B cell (primary cell): ENCODE measurements around the gene CISD1. TPM values are rescaled to one million over a fixed set of nuclear protein-coding genes. Genes with fewer than 3 reads are reported as not detected.

Experiments used
- ATAC-seq: fragments of 200-7000 bp; cut with Tn5 transposase; one replicate; pipeline ENCODE4 v1.10.0; 2021; ENCODE audit warnings: low read depth, mild to moderate bottlenecking, moderate number of reproducible peaks, moderate library complexity
- CTCF ChIA-PET: fragments of 350-600 bp; sonication (Branson Sonifier 250); formaldehyde crosslinking; loops from one replicate; lab custom pipeline; 2021; ENCODE audit warnings: antibody characterized with exemption, inconsistent platforms; lab: Charles Lee
- POLR2A ChIA-PET: fragments of 350-600 bp; sonication (Branson Sonifier 250); formaldehyde crosslinking; loops from one replicate; lab custom pipeline; 2021; ENCODE audit warnings: antibody characterized with exemption; lab: Charles Lee
- DNase-seq: peaks from one replicate; pipeline ENCODE4 v3.0.0; 2013
- H2AFZ ChIP-seq: 2 replicates; pipeline ENCODE4 v1.6.1; 2012; ENCODE audit warnings: mild to moderate bottlenecking, low read depth, low read length; ENCODE audit not compliant: insufficient read depth, poor library complexity, severe bottlenecking
- H3K27ac ChIP-seq, 2 donors: 1 replicate in 1 of 2; 2 replicates in 1 of 2; pipeline ENCODE4 v1.5.1; 2012 to 2013; ENCODE audit warnings: low read length in 2 of 2, mild to moderate bottlenecking in 2 of 2, moderate library complexity in 1 of 2
- H3K27me3 ChIP-seq, 4 experiments: fragments of 200-600 bp in 1 of 4; sonication (generic) in 1 of 4; replicated peaks in 1 of 4; 1 replicate in 2 of 4; 2 replicates in 2 of 4; pipeline versions ENCODE4 v1.6.1 to v1.7.0; 2013 to 2016; ENCODE audit warnings: low read length in 3 of 4, mild to moderate bottlenecking in 2 of 4, mixed read lengths in 1 of 4, moderate library complexity in 1 of 4; ENCODE audit not compliant: insufficient read depth in 4 of 4, control insufficient read depth in 3 of 4; ENCODE audit errors: control extremely low read depth in 1 of 4
- H3K36me3 ChIP-seq, 2 experiments: replicated peaks in 1 of 2; 1 replicate in 1 of 2; 2 replicates in 1 of 2; pipeline versions ENCODE4 v1.6.1 to v1.7.1; 2013; ENCODE audit warnings: low read length in 1 of 2; ENCODE audit not compliant: insufficient read depth in 2 of 2, control insufficient read depth in 1 of 2; ENCODE audit errors: control extremely low read depth in 1 of 2, extremely low read depth in 1 of 2
- H3K4me1 ChIP-seq, 2 donors: fragments of 200-600 bp in 1 of 2; sonication (generic) in 1 of 2; 1 replicate in 1 of 2; 2 replicates in 1 of 2; pipeline versions ENCODE4 v1.5.1 to v1.6.1; 2013 to 2017; ENCODE audit warnings: low read length in 2 of 2; ENCODE audit not compliant: control insufficient read depth in 2 of 2, insufficient read depth in 2 of 2
- H3K4me2 ChIP-seq: replicated peaks from 2 replicates; pipeline ENCODE3; 2012; ENCODE audit warnings: mild to moderate bottlenecking, low read depth, low read length; ENCODE audit not compliant: poor library complexity, severe bottlenecking
- H3K4me3 ChIP-seq, 5 experiments: fragments of 200-600 bp in 1 of 5; sonication (generic) in 1 of 5; 1 replicate in 3 of 5; 2 replicates in 2 of 5; pipeline versions ENCODE4 v1.5.1 to v1.7.0; 2011 to 2016; ENCODE audit warnings: low read length in 4 of 5, mild to moderate bottlenecking in 4 of 5, low read depth in 2 of 5, control low read depth in 1 of 5, moderate library complexity in 1 of 5; ENCODE audit not compliant: insufficient read depth in 1 of 5; ENCODE audit errors: control extremely low read depth in 1 of 5, extremely low read depth in 1 of 5
- H3K79me2 ChIP-seq: fragments of 200-600 bp; sonication (generic); one replicate; pipeline ENCODE4 v1.6.0; 2016; ENCODE audit warnings: low read length; ENCODE audit not compliant: control insufficient read depth, insufficient read depth
- H3K9ac ChIP-seq: fragments of 200-600 bp; sonication (generic); 2 replicates; pipeline ENCODE4 v1.6.1; 2017; ENCODE audit warnings: mild to moderate bottlenecking, low read length, moderate library complexity
- H3K9me3 ChIP-seq, 3 donors: one replicate each; pipeline versions ENCODE4 v1.6.1 to v1.7.1; 2013; ENCODE audit warnings: low read length in 2 of 3; ENCODE audit not compliant: control insufficient read depth in 2 of 3, insufficient read depth in 1 of 3; ENCODE audit errors: control extremely low read depth in 1 of 3
- H4K20me1 ChIP-seq: 2 replicates; pipeline ENCODE4 v1.6.0; 2012; ENCODE audit warnings: mild to moderate bottlenecking, low read length; ENCODE audit not compliant: insufficient read depth, control insufficient read depth, poor library complexity, severe bottlenecking
- H3K27ac Mint-ChIP-seq: one replicate; pipeline ENCODE4 v1.8.0; 2021; ENCODE audit warnings: mixed read lengths
- H3K27me3 Mint-ChIP-seq: one replicate; pipeline ENCODE4 v1.8.0; 2021; ENCODE audit warnings: mixed read lengths
- H3K4me1 Mint-ChIP-seq: one replicate; pipeline ENCODE4 v1.8.0; 2021; ENCODE audit warnings: mixed read lengths
- H3K4me3 Mint-ChIP-seq: one replicate; pipeline ENCODE4 v1.8.0; 2021; ENCODE audit warnings: mixed read lengths
- H3K9me3 Mint-ChIP-seq: one replicate; pipeline ENCODE4 v1.8.0; 2022; ENCODE audit warnings: mixed read lengths; ENCODE audit not compliant: insufficient read depth
- EZH2 ChIP-seq: IDR thresholded peaks from 2 replicates; pipeline ENCODE4 v1.6.1; 2012; ENCODE audit warnings: borderline replicate concordance, low read depth, mild to moderate bottlenecking, moderate library complexity, low read length; ENCODE audit not compliant: insufficient read depth, poor library complexity, severe bottlenecking
- WGBS: methylation state at CpG from one replicate; pipeline ENCODE4 v1.1.5; 2013; ENCODE audit warnings: missing lambda C conversion rate; ENCODE audit not compliant: insufficient coverage; 5-methylcytosine and 5-hydroxymethylcytosine counted together
- intact Hi-C: fragments of 100-400 bp; cut with micrococcal nuclease; formaldehyde crosslinking; loops from one replicate; pipeline ENCODE4 v1.10.0; 2022
- polyA plus RNA-seq: library from polyadenylated mRNA; depleted of rRNA; stranded (reverse); fragments of >200 nt; gene quantifications from 2 replicates; pipeline ENCODE4 v1.2.3, GENCODE V29; 2012
- total RNA-seq, 2 donors: library from RNA; stranded (reverse); fragments of 120-200 nt in 1 of 2; gene quantifications; 1 replicate in 1 of 2; 2 replicates in 1 of 2; pipeline versions ENCODE4 v1.2.3 to v1.2.4, GENCODE V29; 2013 to 2022
- TF ChIP-seq, protein P1 (sequence below): fragments of 200-600 bp; IDR thresholded peaks from one replicate; pipeline ENCODE4 v1.8.0; 2022; ENCODE audit warnings: antibody characterized with exemption, mild to moderate bottlenecking

Gene CISD1
- total and polyA plus RNA-seq, 2 donors (not counting 1 experiment from before 2014, with no cell fraction given), result 6.6 to 7.3 TPM

DNA sequence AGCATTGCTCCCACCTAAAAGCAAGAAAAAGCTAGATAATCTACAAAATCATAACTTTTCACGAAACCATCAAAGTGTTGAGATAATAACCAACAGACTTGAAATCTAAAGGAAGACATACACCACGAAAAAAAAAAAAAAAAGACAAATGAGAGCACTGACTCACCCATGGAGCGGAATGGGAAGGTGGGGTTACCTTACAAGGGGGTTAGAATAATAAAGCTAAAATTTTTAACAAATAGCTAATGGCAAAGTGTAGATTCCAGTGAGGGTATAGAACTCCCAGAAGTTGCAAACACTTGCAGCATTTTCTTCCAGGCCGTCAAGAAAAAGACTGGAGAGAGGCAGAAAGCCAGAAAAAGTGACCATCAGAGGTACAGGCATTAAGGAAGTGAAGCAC, 28.4 kb upstream of the CISD1 start:
- no peak overlapping the region for H3K4me3 Mint-ChIP-seq

DNA sequence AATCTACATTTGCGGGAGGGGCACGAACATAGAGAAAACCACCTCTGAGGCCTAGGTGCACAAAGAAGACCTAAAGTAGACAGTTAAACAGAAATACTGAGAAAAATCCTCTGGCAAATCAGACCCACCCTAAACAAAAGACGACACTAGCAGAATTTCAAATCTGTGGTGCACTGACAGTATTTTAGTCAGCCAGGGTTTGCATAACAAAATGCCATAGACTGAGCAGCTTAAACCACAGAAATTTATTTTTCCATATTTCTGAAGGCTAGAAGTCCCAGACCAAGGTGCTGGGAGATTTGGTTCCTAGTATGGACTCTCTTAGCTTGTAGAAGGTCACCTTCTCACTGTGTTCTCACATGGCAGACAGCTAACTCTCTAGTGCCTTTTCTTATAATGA, 27.6 kb upstream of the CISD1 start:
- intact Hi-C loops, result no loop called here
- no peak for ATAC-seq
- POLR2A ChIA-PET, result no interaction called here

More for the DNA sequence above, 28.4 kb upstream of the CISD1 start:
- H3K27me3 ChIP-seq, result no peaks in the 10 kb centered on the region
- CTCF ChIA-PET, result interaction anchor here (0.7 kb wide), 2 partner anchors 57 to 58 kb away, joined by 3 to 4 read pairs; no protein-coding TSS in a partner anchor
- H3K4me1 ChIP-seq, result peaks cover 9 to 17% of the 10 kb centered on the region in 2 donors
- intact Hi-C loops, result no loop called here
- peaks cover 3 to 18% of the 10 kb centered on the region in 2 experiments for H3K36me3 ChIP-seq
- no peak for ATAC-seq
- peaks cover 30% of the 10 kb centered on the region for H4K20me1 ChIP-seq
- H2AFZ ChIP-seq, result no peak overlapping the region
- WGBS, result 100% methylated on average over 1 of the region's 4 CpGs
- H3K79me2 ChIP-seq, result peaks cover 60% of the 10 kb centered on the region
- peaks cover 2% of the 10 kb centered on the region for H3K9me3 Mint-ChIP-seq
- DNase-seq, result no peak
- H3K27me3 Mint-ChIP-seq, result no peaks in the 10 kb centered on the region
- no peak overlapping the region for H3K27ac Mint-ChIP-seq
- H3K9me3 ChIP-seq, result peaks cover 0 to 17% (median 2%) of the 10 kb centered on the region in 3 donors
- no peak overlapping the region for H3K4me3 ChIP-seq
- POLR2A ChIA-PET, result interaction anchor here (0.7 kb wide), 1 partner anchor 30 kb away, joined by 3 read pairs; no protein-coding TSS in a partner anchor
- TF ChIP-seq EZH2, result no peak
- TF ChIP-seq, protein P1, sequence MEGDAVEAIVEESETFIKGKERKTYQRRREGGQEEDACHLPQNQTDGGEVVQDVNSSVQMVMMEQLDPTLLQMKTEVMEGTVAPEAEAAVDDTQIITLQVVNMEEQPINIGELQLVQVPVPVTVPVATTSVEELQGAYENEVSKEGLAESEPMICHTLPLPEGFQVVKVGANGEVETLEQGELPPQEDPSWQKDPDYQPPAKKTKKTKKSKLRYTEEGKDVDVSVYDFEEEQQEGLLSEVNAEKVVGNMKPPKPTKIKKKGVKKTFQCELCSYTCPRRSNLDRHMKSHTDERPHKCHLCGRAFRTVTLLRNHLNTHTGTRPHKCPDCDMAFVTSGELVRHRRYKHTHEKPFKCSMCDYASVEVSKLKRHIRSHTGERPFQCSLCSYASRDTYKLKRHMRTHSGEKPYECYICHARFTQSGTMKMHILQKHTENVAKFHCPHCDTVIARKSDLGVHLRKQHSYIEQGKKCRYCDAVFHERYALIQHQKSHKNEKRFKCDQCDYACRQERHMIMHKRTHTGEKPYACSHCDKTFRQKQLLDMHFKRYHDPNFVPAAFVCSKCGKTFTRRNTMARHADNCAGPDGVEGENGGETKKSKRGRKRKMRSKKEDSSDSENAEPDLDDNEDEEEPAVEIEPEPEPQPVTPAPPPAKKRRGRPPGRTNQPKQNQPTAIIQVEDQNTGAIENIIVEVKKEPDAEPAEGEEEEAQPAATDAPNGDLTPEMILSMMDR, result no peak
- peaks cover 51% of the 10 kb centered on the region for H3K4me1 Mint-ChIP-seq
- no peak overlapping the region for H3K27ac ChIP-seq
- H3K4me2 ChIP-seq, result no peak overlapping the region
- no peak overlapping the region for H3K9ac ChIP-seq

More for the DNA sequence above, 27.6 kb upstream of the CISD1 start:
- Histone ChIP-seq H3K36me3 (peaks cover 3 to 10% of the 10 kb centered on the region in 2 experiments), H3K4me1 (peaks cover 9 to 17% of the 10 kb centered on the region in 2 donors), H3K27me3 (no peaks in the 10 kb centered on the region), H4K20me1 (peaks cover 30% of the 10 kb centered on the region), H3K4me3 (no peak overlapping the region), H3K9ac (no peak overlapping the region), H2AFZ (no peak overlapping the region), H3K9me3 (peaks cover 0 to 16% (median 1%) of the 10 kb centered on the region in 3 donors), H3K79me2 (peaks cover 60% of the 10 kb centered on the region), H3K27ac (no peak overlapping the region), H3K4me2 (no peak overlapping the region)
- no peak overlapping the region for H3K4me3 Mint-ChIP-seq
- no peaks in the 10 kb centered on the region for H3K27me3 Mint-ChIP-seq
- H3K9me3 Mint-ChIP-seq, result peaks cover 2% of the 10 kb centered on the region
- H3K4me1 Mint-ChIP-seq, result peaks cover 54% of the 10 kb centered on the region
- H3K27ac Mint-ChIP-seq, result no peak overlapping the region
- CTCF ChIA-PET, result no interaction called here
- no peak for TF ChIP-seq EZH2
- TF ChIP-seq, protein P1, result no peak
- no CpG with 5 or more reads among the region's 3 CpGs for WGBS
- DNase-seq, result no peak
